ENCODE data around the gene VIPR2. TPM values are rescaled to one million over a fixed set of nuclear protein-coding genes. Genes with fewer than 3 reads are reported as not detected.
"Not testable (repeated sequence)": the region's sequence is repeated elsewhere in the genome, so short reads cannot be mapped to it uniquely, and the experiment has no call there.

VIPR2 gene
- total RNA-seq, 1 experiment from 2014 or later = not detected

DNA sequence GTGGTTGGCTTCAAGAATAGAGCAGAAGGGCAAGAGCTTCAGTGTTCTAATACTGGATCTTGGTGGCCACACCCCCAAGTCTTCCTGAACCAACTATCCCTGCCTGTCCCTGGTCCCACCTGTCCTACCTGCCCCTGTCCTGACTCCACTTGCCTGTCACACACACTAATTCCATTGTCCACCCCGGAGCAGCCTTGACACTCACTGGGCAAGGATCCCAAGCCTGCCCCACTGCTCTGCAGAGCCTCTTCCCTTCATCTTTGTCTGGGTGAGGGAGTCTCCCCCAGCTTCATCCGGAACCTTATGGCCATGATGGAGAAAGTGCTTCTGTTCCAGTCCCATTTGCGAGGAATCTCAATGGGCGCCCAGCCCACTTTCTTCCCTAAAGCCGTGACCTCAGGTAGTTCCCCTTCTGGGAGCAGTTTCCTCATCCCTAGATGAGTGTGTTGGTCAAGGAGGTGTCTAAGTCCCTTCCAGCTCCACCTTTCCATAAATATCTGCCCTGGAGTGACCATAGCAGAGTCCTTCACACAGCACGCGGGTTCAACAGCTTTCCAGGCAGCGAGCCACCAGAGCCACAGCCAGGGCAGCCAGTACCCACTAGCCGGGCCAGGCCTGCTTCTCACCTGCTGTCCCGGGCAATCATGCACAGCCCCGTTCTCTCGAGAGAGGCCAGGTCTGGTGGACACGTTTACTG is 61.5 kb downstream of the VIPR2 start:
- in situ Hi-C loops (cut with HindIII; ENCODE audit: low sequenced_read_pairs) = no loop called here
- DNase-seq (ENCODE audit: low spot score) = no peak

DNA sequence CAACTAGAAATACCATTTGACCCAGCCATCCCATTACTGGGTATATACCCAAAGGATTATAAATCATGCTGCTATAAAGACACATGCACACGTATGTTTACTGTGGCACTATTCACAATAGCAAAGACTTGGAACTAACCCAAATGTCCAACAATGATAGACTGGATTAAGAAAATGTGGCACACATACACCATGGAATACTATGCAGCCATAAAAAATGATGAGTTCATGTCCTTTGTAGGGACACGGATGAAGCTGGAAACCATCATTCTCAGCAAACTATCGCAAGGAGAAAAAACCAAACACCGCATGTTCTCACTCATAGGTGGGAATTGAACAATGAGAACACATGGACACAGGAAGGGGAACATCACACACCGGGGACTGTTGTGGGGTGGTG is 62.6 kb downstream of the VIPR2 start:
- in situ Hi-C loops (cut with HindIII; ENCODE audit: low sequenced_read_pairs); DNase-seq (ENCODE audit: low spot score): not testable (repeated sequence)

DNA sequence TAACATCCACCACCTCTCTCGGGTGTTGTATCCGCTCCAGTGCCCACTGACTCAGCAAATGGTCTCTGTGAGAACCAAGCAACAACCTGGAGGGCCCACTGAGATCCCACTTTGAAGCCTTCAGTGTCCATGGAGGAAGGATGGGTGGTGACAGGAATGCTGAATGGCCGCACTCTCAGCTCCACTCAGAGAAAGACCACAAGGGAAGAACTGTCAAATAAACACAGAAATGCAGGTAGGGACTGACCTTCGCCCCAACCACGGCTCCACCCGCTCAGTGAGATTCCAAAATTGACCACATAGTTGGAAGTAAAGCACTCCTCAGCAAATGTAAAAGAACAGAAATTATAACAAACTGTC is 65.8 kb downstream of the VIPR2 start:
- DNase-seq (ENCODE audit: low spot score) = no peak
- in situ Hi-C loops (cut with HindIII; ENCODE audit: low sequenced_read_pairs) = no loop called here

DNA sequence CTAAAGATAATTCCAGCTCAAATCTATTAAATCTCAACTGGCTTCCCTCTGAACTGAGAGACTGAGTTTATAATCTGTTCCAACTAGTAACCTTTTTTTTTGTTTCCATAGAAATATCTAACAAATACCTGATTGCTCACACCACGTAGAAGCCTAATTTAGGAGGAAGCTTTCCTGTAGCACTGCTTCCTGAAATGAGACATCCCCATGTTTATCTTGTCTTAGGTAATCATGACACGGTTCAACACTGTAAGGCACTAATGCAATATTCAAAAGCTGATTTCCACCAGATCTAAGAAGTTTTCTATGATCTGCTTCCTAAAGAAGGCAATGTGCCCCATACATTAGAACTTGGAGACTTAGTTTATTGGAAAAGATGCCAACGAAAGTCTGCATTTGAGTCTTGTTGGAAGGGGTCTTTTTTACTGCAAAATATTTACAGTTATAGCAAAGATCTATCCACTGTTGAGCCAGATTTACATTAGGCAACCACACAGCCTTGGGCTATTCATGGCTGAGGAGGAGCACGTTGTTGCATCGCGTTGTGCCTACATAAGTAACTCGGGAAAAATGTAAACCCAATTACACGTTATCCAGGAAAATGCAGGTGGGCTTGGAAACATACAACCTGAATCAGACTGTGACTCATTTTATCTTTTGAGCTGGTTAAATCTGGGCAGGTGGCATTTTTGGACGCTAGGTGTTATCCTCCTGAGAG is 66.3 kb downstream of the VIPR2 start:
- in situ Hi-C loops (cut with HindIII; ENCODE audit: low sequenced_read_pairs) = no loop called here
- DNase-seq (ENCODE audit: low spot score) = no peak

DNA sequence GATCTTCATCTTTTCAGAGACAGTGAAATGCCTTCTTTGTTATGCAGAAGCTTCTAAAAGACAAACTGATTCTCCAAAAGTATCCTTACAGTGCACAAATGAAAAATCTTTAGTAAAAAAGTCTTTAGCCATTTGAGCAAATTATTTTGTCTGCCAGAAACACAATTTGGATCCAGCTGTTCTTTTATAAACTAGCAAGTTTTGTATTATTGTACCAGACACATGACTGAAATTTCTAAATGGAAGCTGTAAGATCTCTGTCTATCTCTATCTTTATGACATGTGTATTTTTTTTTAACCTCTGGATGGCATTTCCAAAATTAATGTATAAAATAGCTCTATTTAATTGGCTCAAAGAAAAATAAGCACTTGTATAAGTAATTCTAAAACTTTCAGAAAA is 68.3 kb downstream of the VIPR2 start:
- in situ Hi-C loops (cut with HindIII; ENCODE audit: low sequenced_read_pairs) = no loop called here
- no peak for DNase-seq (ENCODE audit: low spot score)

DNA sequence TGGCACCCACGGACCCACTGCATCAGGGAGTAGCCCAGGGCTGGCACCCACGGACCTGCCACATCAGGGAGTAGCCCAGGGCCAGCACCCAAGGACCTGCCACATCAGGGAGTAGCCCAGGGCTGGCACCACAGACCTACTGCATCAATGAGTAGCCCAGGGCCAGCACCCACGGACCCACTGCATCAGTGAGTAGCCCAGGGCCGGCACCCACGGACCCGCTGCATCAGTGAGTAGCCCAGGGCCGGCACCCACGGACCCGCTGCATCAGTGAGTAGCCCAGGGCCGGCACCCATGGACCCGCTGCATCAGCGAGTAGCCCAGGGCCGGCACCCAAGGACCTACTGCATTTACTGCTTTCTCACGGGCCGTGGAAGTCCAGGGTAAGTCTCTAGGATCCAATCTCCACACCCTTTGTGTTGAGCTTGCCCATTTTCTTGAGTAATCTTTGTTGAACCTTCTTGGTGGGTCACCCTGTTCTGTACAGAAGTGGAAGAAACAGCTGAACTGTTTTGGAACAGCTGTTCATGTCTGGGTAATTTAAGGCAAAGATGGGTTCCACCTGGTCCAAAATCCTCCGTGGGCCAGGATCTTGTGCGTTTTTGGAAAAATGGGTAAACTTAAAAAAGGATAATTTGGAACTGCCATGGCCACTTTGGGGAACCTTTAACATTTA is 69.0 kb downstream of the VIPR2 start:
- in situ Hi-C loops (cut with HindIII; ENCODE audit: low sequenced_read_pairs) = no loop called here
- no peak for DNase-seq (ENCODE audit: low spot score)

DNA sequence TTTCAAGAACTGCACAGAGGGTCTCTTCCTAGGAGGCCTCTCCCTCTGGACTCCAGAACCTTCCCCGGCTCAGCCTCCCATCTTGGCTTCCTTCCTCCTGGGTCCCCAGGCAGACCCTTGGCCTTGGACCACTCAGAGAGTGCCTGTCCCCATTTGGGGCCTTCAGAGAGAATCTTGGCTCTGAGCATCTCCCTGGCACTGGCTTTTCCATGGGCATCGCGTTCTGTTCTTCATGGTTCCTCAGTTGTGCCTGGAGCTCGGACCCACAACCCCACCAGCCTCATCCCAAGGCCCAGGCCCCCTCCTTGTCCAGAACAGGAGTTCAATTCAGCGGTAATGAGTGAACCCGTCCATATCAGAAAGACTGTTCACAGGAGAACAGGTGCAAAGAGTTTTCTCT is 73.4 kb downstream of the VIPR2 start:
- in situ Hi-C loops (cut with HindIII; ENCODE audit: low sequenced_read_pairs) = no loop called here
- DNase-seq (ENCODE audit: low spot score) = no peak

DNA sequence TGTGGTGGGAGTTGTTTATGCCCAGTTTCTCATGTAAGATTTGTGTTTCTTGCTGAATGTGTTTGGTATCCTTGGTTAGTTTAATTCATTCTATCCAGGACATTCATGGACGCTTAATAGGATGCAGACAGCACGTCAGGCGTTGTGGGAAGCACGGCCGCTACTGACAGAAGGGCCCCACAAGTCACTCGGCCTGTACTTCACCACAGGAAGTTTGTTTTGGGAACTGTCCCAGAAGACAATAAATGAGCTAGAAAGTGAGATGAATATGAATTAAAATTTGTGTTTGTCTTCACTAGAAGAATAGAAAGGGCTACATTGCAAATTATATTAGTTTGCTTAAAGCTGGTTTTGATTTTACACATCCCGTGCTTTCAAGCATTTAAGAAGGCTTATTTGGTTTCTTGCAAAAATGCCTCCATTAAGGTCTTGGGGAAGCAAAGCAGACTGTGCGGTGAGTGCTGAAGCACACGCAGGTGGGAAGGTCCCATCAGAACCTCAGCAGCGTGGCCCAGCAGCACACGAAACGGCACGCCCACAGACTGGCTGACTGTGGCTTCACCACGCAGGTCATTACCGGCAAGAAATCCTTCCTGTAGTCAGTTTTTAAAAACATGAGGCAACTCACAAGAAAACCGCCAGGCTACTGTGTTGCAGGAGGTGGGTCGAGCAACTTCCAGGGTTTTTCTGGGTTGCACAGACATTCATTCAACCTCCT is 74.1 kb downstream of the VIPR2 start:
- DNase-seq (ENCODE audit: low spot score) = no peak
- in situ Hi-C loops (cut with HindIII; ENCODE audit: low sequenced_read_pairs) = no loop called here

DNA sequence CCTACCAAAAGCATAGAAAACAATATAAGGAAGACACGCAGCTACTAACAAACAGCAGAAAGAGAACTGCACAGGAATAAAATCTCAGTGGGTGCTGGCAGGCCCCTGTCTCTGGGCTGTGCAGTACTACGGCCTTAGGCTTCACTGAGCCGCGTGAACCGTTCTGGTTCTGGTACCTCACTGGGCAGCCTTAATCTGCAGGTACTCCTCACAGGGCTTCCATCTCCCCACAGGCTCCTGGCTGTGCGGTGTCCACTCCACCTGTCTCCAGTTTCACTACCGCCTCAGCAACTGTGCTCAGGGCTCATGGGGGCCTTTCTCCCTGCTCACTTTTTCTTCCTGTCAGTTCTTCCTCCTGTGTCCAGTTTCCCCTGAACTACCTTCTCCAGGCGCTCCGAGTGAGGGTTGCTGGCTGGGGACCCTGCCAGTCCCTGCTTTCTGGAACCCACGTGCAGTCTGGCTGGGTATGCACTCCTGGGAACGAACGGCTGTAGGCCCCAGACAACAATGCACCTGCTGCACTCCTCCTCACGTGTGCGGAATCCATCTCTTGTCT is 75.7 kb downstream of the VIPR2 start:
- in situ Hi-C loops (cut with HindIII; ENCODE audit: low sequenced_read_pairs) = no loop called here
- no peak for DNase-seq (ENCODE audit: low spot score)

DNA sequence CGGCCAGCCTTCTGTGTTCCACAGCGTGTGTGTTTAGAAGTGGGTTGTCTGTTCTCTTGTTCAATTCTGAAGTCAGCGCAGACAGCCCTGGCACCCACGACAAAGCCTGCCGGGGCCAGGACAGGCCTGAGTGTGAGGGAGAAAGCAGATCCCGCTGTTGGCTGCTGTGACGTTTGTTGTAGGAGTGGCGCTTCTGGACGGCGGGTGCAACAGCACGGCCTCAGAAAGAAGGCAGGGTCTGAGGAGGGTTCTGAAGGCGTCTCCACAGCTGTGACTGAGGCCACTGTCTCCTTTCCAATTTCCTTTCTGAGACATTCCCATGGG is 76.2 kb downstream of the VIPR2 start:
- peak; percentile 25 for DNase-seq (ENCODE audit: low spot score)
- in situ Hi-C loops (cut with HindIII; ENCODE audit: low sequenced_read_pairs) = no loop called here

DNA sequence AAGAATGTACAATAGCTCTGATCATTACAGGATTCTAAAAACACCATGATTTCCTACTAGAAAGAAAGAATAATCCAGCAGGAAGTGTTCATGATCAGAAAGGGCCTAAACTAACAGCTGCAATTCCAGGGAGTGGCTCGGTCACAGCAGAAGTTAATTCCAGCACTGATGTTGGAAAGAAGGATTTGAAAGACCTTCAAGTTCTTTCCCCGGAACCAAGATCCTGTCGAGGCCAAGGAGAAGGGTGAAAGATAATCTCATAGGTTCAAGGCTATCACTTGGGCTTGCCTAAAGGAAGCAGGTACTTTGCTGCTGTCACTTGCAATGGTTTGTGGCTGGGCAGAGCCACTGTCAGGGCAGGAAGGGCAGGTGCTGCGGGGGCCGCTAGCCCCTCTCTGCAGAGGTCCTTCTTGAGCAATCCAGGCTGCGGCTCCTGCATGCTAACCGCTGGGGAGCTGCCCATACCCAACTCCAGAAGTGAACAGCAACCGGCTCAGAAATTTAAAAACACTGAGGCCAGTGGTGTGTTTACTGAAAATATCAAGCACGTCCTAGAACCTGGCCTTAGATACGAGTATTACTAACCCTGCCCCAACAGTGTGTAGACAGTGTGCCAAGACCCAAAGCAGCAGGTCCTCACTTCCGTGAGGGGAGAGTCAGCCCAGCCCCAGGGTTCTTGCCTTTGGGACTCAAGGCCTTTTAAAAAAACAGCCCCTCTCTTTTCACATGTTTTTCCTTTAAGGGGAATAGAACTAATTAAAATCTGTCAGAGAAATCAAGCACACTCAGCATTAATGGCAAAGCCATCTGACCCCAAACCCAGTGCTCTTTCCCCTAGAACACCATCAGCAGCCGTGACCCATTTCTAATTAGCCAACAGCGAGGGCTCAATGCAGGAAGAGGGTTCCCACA is 76.8 kb downstream of the VIPR2 start:
- no peak for DNase-seq (ENCODE audit: low spot score)
- in situ Hi-C loops (cut with HindIII; ENCODE audit: low sequenced_read_pairs) = no loop called here

DNA sequence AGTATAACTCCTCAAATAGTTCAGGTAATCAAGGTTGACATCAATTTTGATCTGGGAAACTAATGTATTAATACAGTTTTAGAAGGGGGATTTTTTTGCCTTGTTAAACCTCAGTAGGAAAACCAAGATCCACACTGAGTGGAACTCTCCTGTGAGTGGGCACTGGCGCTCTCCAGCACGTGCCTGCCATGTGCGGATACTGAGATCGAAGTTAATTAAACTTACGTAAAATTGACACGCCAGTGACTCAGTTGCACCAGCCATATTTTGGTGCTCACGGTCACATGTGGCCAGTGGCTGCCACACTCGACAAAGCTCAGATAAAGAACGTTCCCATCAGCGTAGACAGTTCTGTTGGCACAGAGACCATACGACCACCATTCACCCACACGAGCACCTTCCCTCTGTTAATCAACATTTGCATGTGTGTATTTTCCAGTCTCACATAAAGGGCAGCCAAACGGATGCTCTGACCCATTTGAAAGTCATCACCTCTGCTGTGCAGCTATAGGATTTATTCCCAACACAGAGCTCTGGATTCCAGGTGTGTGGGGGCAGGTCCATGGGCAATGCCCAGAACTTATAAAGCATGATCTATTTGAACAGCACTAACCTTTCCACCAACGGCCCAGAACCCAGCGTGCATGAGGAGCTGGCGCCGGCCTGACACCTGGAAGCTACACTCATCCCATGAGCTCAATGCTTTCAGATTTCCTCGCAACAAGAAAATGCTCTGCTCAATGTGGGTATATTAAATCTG is 77.7 kb downstream of the VIPR2 start:
- in situ Hi-C loops (cut with HindIII; ENCODE audit: low sequenced_read_pairs) = no loop called here
- no peak for DNase-seq (ENCODE audit: low spot score)

DNA sequence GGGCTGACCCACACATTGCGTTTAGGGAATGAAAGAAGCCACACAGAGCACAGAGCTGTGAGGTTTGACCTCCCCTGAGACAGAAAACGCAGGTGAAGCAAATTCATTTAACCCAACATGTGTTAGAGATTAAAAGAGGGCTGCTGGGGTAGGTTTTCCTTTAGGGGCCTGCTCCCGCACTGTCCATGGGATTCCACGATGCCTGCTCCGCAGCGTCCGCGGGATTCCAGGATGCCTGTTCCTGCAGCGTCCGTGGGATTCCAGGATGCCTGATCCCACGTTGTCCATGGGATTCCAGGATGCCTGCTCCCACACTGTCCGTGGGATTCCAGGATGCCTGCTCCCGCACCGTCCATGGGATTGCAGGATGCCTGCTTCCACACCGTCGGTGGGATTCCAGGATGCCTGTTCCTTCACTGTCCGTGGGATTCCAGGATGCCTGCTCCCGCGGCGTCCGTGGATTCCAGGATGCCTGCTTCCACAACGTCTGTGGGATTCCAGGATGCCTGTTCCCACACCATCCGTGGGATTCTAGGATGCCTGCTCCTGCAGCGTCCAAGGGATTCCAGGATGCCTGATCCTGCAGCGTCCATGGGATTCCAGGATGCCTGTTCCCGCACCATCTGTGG is 78.7 kb downstream of the VIPR2 start:
- in situ Hi-C loops (cut with HindIII; ENCODE audit: low sequenced_read_pairs) = no loop called here

DNA sequence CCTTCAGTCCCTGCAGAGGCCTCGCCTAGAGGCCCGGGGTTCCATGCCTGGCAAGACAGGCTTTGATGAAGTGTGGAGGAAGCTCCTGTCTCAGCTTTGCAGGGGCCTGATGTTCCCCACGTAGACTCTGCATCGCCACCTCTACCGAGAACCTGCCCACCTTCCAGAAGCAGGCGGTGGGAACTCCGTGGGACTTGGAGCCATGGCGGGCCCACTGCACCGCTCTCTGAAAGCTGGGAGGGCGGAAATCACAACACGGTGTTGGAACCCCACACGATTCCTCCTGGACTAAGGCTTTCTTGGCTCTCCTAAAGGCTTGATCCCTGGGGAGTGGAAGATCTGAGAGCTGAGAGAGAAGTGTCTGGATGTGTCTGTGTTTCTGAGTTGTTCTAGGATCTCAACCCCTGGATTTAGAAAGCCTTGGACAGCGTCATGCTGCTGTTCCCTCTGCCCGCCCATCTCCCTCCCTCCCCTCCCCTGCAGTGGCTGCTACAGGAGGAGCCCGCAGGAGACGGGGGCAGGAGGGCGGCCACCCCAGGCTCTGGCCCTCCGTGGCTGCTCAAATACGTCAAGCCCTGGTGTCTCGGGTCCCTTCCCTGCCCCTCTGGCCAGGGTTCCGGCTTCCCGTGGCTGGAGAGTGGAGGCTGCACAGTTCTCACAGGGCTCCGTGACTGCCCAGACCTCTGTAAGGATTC is 79.7 kb downstream of the VIPR2 start:
- in situ Hi-C loops (cut with HindIII; ENCODE audit: low sequenced_read_pairs) = no loop called here
- no peak for DNase-seq (ENCODE audit: low spot score)

More for the DNA sequence above, 78.7 kb downstream of the VIPR2 start:
- DNase-seq (ENCODE audit: low spot score) = no peak

DNA sequence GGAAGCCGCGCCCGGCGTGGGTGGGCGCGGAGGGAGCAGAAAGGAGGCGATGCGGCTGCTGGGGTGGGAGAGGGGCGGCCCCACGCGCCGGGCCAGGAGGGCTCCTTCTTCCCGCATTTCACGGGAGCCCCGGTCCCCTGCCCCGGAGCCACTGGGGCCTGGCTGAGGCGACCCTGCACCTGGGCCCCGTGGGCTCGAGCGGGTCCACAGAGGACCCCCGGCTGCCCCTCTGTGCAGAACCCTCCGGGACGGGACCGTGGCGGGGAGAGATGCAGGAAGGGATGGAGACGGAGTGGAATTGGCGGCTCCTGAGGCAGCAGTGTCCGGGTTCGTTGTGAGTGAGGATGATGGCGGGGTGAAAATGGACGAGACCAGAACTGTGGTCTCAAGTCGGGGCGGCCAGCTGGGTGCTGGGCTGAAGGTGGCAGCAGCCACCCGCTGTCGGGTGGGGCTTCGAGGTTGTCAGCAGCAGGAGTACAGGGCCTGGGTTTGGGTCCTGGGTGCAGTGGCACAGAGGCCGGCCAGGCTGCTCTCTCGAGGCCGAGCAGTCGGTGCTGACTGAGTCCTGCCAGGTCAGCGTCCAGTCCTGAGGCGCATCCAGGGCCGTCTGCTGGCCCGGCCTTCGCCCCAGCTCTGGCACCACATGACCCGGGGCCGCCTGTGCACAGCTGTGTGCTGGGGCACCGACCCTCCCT is 80.4 kb downstream of the VIPR2 start:
- in situ Hi-C loops (cut with HindIII; ENCODE audit: low sequenced_read_pairs) = no loop called here
- no peak for DNase-seq (ENCODE audit: low spot score)

DNA sequence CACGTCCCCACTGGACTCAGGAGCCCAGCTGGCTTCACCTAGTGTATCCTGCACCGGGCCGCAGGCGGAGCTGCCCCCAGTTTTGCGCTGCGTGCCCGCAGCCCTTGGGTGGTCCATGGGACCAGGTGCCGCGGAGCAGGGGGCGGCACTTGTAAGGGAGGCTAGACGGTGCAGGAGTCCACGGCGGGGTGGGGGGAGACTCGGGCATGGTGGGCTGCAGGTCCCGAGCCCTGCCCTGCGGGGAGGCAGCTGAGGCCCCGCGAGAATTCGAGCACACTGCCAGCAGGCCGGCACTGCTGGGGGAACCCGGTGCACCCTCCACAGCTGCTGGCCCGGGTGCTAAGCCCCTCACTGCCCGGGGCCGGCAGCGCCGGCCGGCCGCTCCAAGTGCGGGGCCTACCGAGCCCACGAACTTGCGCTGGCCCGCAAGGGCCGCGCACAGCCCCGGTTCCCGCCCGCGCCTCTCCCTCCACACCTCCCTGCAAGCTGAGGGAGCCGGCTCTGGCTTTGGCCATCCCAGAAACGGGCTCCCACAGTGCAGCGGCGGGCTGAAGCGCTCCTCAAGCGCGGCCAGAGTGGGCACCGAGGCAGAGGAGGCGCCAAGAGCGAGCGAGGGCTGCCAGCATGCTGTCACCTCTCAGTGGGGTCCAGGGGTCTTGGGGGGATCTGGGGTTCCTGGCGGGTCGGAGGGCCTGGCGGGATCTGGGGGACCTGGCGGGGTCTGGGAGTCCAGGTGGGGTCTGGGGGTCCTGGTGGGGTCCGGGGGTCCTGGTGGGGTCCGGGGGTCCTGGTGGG is 81.4 kb downstream of the VIPR2 start:
- DNase-seq (ENCODE audit: low spot score) = no peak
- in situ Hi-C loops (cut with HindIII; ENCODE audit: low sequenced_read_pairs) = no loop called here
